SHP77 treated with DMSO at 0.1 percent for 48 hours (cell line): ENCODE data around the gene MYO15A.
A peak's percentile ranks its signal among the peaks of the same experiment; 100 is the strongest.

Experiments
- DNase-seq: peaks from one replicate; lab custom pipeline; 2025; lab: John Stamatoyannopoulos, UW

The MYO15A gene

GRCh38 chr17:18129041-18129502 is 20.5 kb downstream of the MYO15A start:
- DNase-seq = peak; percentile 49

GRCh38 chr17:18132711-18133110 is 24.2 kb downstream of the MYO15A start:
- no peak for DNase-seq

- no peak for DNase-seq
Measured at GRCh38 chr17:18136357-18136756, 27.8 kb downstream of the MYO15A start.

GRCh38 chr17:18138065-18138749 is 29.7 kb downstream of the MYO15A start:
- DNase-seq = no peak

- DNase-seq = no peak
Measured at GRCh38 chr17:18139092-18139491, 30.5 kb downstream of the MYO15A start.

GRCh38 chr17:18139498-18139897 is 30.9 kb downstream of the MYO15A start:
- no peak for DNase-seq

GRCh38 chr17:18139949-18140348 is 31.4 kb downstream of the MYO15A start:
- DNase-seq = no peak

- no peak for DNase-seq
Measured at GRCh38 chr17:18140648-18141047, 32.1 kb downstream of the MYO15A start.

GRCh38 chr17:18141210-18141803 is 32.8 kb downstream of the MYO15A start:
- DNase-seq = peak; percentile 66

- no peak for DNase-seq
Measured at GRCh38 chr17:18142417-18142816, 33.9 kb downstream of the MYO15A start.

- DNase-seq = peak; percentile 52
Measured at GRCh38 chr17:18143044-18143936, 34.7 kb downstream of the MYO15A start.

- DNase-seq = no peak
Measured at GRCh38 chr17:18144261-18144660, 35.7 kb downstream of the MYO15A start.

- no peak for DNase-seq
Measured at GRCh38 chr17:18144855-18145254, 36.3 kb downstream of the MYO15A start.

GRCh38 chr17:18145811-18146210 is 37.3 kb downstream of the MYO15A start:
- no peak for DNase-seq

GRCh38 chr17:18146259-18146658 is 37.7 kb downstream of the MYO15A start:
- no peak for DNase-seq

GRCh38 chr17:18146980-18147379 is 38.4 kb downstream of the MYO15A start:
- no peak for DNase-seq

GRCh38 chr17:18148586-18148985 is 40.0 kb downstream of the MYO15A start:
- DNase-seq = no peak

- no peak for DNase-seq
Measured at GRCh38 chr17:18151290-18151689, 42.7 kb downstream of the MYO15A start.

- DNase-seq = no peak
Measured at GRCh38 chr17:18155179-18155578, 46.6 kb downstream of the MYO15A start.

- DNase-seq = no peak
Measured at GRCh38 chr17:18156171-18156975, 47.8 kb downstream of the MYO15A start.

GRCh38 chr17:18156976-18157280 is 48.4 kb downstream of the MYO15A start:
- DNase-seq = no peak

GRCh38 chr17:18157354-18157985 is 48.9 kb downstream of the MYO15A start:
- no peak for DNase-seq
